HG03064 (cell line): ENCODE data around the gene PSTPIP2.

Experiments
- ATAC-seq: cut with Tn5 transposase; IDR thresholded peaks from one replicate; pipeline ENCODE4 v1.9.1; 2021; ENCODE audit warnings: low read depth; ENCODE audit not compliant: unreplicated experiment

PSTPIP2 gene

DNA sequence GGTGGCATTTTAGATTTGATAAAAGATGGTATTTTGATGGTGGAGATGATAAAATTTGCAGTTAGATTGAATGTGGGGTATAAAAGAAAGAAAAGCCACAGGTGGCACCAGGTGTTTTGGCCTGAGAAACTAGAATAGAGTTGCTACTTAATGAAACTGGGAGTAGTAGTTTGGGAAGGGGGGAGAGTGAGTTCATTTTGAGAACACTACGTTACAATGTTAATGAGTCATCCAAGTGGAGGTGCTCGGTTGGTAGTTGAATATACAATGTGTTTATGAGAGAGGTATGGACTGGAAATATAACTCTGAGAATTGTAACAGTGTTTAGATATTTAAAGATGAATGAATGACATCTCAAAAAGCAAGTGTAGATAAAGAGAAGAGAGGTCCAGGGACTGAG, 131.3 kb downstream of the PSTPIP2 start:
- ATAC-seq: no peak

DNA sequence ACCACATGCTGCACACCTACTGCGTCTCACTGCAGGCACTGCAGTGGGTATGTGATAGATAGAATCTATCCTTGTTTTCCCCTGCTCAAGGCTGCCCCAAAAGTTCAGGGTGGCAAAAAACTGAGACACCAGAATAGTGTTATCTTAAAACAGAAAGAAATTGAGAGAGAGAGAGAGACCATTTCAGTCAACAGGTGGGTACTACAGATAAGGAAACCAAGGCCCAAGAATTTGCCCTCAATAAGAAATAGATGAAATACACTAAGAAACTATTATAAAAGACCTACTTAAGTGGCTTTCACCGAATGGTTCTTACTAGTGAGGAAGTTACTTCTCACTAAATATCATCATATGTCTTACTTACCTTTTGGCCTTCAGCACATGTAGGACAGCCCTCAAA, 132.8 kb downstream of the PSTPIP2 start:
- no peak for ATAC-seq

DNA sequence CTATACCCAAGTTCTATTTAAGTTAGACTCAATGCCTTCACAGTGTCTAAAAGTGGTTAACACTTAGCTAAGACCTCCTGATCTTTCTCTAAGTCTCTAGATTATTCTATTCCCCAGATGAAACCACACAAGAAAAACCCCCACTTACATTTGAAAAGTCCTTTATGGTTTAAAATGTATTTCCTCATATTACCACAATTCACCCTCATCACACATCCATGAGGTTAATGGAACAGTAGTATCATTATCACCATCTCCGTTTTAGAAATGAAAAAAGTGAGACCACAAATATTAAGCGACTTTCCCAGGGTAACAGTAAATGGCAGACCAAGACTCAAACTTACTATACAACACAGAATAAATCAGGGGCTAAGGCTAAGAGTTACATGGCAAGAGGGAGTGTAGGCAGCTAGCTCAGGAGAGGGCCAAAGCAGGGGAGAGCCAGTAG, 133.5 kb downstream of the PSTPIP2 start:
- ATAC-seq: no peak

DNA sequence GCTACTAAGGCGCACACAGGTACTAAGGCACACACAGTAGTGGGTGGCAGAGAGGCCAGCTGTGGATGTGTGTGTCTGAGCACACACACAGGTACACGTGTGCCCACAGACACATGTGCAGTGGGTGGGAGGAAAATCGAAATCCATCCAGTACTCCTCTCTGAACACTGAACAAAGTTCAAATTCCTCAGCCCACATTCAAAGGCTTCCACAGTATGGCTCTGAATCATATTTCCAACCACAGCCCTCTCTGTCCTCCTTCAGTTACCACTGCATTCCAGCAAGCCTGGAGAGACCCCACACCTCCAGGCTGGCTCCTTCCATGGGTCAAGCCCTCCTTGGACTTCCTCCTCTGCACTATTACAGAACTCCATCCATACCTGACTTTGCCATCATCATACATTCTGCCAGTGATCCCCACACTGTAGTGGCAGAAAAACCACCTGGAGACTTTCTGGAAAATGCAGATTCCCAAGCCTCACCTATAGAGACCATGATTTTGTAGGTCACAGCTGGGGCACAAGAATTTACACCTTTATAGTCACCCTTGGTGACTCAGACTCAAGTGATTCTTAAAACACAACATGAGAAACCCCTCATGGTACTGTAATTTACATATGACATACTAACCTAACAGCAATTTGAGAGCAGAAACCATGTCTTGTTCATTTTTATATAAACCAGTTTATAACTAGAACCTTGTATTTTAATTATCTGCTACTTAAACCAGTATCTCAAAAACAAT, 136.3 kb downstream of the PSTPIP2 start:
- ATAC-seq: no peak
